A549 (cell line): ENCODE data around the gene SELENOW.

Source experiments
- CHD4 ChIP-seq: fragments of 200-600 bp; sonication (generic); IDR thresholded peaks from 2 replicates; pipeline ENCODE4 v1.6.1; 2016; ENCODE audit warnings: antibody characterized with exemption, mild to moderate bottlenecking, borderline replicate concordance
- CTCF ChIP-seq: fragments of >200 bp; sonication (Bioruptor Twin); formaldehyde crosslinking; IDR thresholded peaks from 3 replicates; pipeline ENCODE4 v1.5.1; 2016
- EP300 ChIP-seq, 2 experiments: fragments of >200 bp; sonication (Bioruptor Twin); formaldehyde crosslinking; IDR thresholded peaks; 2 replicates in 1 of 2; 3 replicates in 1 of 2; pipeline ENCODE4 v1.6.1; 2016 to 2017
- HOXA7 ChIP-seq: fragments of 250-450 bp; sonication (Bioruptor Pico); IDR thresholded peaks from 2 replicates; pipeline ENCODE4 v1.5.0; 2020; ENCODE audit warnings: mild to moderate bottlenecking, moderate library complexity
- HOXB13 ChIP-seq: fragments of 250-450 bp; sonication (Bioruptor Pico); IDR thresholded peaks from 2 replicates; pipeline ENCODE4 v1.5.0; 2020; ENCODE audit warnings: low read depth, mild to moderate bottlenecking, moderate library complexity
- KDM1A ChIP-seq: fragments of 200-600 bp; sonication (generic); IDR thresholded peaks from 2 replicates; pipeline ENCODE4 v1.6.1; 2016; ENCODE audit warnings: low read depth, mild to moderate bottlenecking
- MAX ChIP-seq: IDR thresholded peaks from 2 replicates; pipeline ENCODE4 v1.6.1; 2012
- NR3C1 ChIP-seq: fragments of >200 bp; sonication (Bioruptor Twin); formaldehyde crosslinking; IDR thresholded peaks from 3 replicates; pipeline ENCODE4 v1.6.1; 2017
- POLR2A ChIP-seq: IDR thresholded peaks from 2 replicates; pipeline ENCODE4 v1.6.1; 2012; ENCODE audit warnings: mild to moderate bottlenecking, low read length
- POLR2AphosphoS2 ChIP-seq: conservative IDR thresholded peaks from 2 replicates; pipeline ENCODE4 v1.6.1; 2012; ENCODE audit warnings: low read length, improper control_type of control experiment, inconsistent platforms
- RAD21 ChIP-seq, 2 experiments: fragments of >200 bp in 1 of 2; sonication (Bioruptor Twin) in 1 of 2; formaldehyde crosslinking in 1 of 2; IDR thresholded peaks in 1 of 2; conservative IDR thresholded peaks in 1 of 2; 2 replicates in 1 of 2; 3 replicates in 1 of 2; pipeline ENCODE4 v1.6.1; 2012 to 2018; ENCODE audit warnings: inconsistent platforms in 1 of 2
- TFCP2L1 ChIP-seq: fragments of 250-450 bp; sonication (Bioruptor Pico); IDR thresholded peaks from 2 replicates; pipeline ENCODE4 v1.5.0; 2021; ENCODE audit warnings: mild to moderate bottlenecking

GRCh38 chr19:47797996-47798903, 19.7 kb downstream of the SELENOW start:
- TF ChIP-seq EP300 (IDR thresholded peaks at IDR 0.05) = no peak
- TF ChIP-seq POLR2AphosphoS2 = no peak
- no peak for TF ChIP-seq HOXB13 (CRISPR knock-in tag)
- TF ChIP-seq CHD4 = no peak
- no peak for TF ChIP-seq CTCF
- TF ChIP-seq NR3C1 = no peak
- no peak for TF ChIP-seq POLR2A
- no peak for TF ChIP-seq TFCP2L1 (CRISPR knock-in tag)
- TF ChIP-seq KDM1A = no peak
- no peak for TF ChIP-seq MAX
- no peak for TF ChIP-seq HOXA7 (CRISPR knock-in tag)
- TF ChIP-seq RAD21 (conservative IDR thresholded peaks at IDR 0.05 in 1 of 2, IDR thresholded peaks at IDR 0.05 in 1 of 2) = no peak
